NCI-H1417 treated with DMSO at 0.1 percent for 48 hours (cell line): ENCODE measurements around the gene MATN4.

Experiments
- DNase-seq: peaks from one replicate; lab custom pipeline; 2025; lab: John Stamatoyannopoulos, UW

Gene MATN4

DNA sequence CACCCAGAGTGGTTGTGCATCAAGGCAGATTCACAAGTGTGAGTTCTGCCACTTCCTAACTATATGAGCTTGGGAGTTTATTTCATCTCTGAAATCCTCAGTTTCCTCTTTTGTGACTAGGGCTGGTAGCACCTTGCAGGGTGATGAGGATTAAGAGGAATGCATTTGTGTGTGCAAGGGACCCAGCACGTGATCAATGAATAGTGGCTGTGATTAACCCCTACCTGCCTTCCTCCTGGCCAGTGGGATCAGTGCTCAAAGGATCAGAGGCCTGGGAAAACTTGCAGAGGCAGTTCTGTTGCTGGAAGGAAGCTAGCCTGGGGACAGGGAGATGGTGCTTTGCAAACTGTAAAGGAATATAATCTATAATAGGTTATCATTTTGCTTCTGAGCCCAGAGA is 32.9 kb upstream of the MATN4 start:
- no peak for DNase-seq

DNA sequence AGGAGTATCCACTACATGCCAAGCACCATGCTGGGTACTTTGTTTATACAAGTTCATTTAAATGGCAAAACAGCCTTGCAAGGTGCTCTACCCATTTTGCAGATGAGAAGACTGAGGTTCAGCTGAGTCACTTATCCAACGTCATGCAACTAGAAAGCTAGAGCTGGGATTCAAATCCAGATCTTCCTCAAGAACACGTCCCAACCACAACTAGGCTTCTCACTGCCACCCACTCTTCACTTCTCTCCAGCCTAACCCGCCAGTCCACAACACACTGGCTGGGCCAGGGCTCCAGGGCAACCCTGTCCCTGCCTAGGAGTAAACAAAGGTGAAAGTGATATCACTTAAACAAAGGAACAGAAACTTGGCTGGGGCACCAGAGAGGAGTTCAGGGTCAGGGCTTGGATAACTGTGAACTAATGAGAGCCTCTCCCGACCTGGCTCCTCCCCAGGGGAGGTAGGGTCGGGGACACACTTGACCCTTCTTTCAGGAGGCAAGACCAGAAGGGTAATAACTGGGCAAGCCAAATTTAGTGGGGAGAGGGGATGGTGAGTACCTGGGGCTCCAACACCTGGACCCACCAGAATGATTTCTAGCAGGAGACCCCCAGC is 32.2 kb upstream of the MATN4 start:
- DNase-seq = no peak

DNA sequence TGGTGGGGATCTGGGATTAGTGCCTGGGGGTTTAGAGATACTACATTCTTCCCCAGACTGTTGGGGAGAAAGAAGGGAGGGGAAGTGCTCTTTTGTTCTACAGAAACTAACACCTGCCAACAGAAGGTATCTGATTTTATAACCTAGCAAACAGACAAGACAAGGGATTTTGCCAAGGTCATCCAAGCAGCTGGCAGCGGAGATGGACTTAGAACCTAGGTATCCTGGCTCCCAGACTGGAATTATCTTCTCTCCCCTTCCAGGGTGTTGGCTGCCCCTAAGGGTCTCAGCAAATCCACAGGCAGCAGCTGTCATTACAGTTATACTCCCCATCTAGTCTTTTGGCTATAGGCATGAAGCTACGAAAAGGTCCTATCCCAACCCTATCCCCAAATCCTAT is 31.7 kb upstream of the MATN4 start:
- no peak for DNase-seq

DNA sequence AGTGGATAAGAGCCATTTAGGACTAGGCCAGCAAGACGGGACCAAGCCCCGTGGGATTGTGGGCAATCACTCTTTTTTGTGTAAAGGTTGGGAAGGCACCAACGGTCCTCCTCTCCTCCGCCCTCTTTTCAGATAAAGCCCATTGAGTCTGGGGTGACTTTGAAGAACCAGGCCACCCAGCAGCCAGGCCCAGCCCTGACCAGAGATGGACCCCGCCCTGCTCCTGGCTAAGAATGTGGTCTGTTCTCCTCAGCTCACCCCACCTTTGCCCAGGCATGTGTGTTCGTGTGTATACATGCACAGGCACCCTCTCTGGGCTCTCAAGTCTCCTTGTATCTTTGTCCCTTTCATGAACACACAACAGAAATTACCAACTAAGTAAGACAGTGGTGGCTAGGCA is 31.0 kb upstream of the MATN4 start:
- no peak for DNase-seq

DNA sequence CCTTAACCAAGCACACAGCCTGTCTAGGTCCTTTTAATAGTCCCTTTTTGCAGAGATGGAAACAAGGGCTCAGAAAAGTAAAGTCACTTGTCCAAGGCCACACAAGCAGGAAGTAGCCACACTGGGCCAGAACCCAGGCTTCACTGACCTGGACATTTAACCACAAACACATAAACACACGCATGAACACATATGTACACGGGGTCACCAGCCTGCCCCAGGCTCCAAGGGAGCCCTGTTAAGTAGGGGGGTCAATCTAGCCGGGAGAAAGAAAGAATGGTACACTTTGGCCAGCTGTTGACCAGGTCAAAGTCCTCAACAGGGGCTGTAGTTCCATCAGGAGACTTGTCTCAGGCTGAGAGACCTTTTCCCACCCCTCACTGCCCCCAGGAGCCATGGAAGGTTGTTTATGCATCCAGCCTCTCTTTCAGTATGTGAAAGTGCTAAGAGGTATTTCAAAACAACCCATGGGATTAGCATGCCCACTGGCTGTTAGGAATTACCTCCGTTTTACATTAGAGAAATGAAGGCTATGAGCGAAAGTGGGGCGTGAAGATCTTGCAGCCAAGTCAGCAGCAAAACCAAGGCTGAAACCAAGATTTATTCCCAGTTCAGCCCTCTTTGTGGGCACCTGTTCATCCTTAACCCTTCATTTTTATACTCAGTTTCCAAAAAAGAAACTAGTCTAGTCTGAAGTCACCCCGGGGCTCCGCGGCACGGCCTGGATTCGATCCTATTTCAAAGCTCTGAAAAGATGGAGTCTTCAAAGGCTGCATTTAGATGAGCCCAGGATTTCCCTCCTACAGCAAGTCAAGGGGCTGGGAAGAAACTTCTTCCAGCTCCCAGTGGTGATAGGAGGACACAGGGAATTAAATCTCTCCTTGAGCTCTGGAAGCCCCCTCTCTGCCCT is 30.3 kb upstream of the MATN4 start:
- no peak for DNase-seq

DNA sequence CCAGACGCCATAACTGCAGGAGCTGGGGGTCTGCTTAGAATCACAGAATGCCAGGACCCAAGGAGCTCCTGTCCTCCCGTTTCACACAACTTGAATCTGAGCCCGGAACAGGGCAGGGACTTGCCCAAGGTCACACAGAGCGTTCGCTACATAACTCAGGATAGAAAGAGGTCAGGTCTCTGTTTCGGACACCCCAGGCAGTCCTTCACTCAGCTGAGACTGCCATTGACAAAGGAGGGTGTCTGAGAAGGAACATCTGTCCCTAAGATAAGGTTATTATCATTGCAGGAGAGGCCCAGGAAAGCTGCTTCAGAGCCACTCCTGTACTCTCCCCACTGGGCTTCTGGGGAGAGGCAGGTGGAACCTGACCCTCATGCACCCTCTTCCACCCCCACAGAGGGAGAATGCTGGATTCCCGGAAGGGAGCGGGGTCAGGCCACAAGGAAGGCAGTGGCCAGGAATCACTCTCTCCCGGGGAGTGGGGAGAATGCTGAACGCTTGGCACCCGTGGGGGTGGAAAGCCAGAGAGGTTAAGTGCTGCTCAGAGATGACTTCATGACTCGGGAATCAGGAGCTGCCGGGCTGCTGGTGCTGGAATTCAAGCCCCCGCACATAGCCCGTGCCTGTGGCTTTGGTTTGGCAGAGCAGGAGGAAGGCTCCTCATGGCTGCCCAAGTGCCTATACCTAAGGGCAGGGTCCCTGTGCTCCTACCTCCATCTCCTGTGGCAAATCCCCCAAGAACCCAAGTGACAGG is 29.4 kb upstream of the MATN4 start:
- no peak for DNase-seq

DNA sequence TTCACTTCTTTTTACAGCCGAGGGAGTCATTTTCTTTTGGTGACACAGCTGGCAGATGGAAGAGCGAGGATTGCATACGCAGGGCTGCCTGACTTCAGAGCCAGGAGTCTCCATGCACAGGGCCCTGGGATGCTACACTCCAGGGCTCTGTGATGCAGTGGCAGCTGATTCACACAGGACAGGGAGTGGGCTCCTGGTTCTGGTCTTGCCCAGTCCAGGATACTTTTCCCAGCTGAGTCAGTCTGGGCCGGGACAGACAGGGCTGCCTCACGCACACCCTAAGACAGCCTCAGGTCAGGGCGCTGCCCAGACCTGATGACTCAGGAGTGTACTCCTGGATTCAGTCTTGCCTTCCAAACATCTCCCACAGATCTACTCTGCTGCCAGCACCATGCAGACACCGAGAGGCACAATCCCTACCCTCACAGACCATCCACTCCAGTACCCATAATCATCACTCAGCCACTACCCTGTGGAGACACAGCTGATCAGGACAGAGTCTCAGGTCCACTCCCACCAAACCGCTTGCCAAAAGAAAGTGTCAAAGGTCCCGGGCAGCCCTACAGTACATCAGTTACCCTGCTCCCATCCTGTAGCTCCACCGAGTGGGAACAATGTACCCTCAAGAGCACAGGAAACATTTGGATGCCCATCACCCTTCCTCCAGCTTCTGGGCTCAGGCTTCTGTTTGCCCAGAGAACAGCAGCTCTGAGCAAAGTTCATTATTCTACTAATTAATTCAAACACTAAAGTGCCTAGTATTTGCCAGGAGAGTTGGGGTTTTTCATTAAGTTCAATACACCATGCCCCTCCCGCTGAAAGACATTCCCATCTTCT is 28.6 kb upstream of the MATN4 start:
- DNase-seq = no peak

DNA sequence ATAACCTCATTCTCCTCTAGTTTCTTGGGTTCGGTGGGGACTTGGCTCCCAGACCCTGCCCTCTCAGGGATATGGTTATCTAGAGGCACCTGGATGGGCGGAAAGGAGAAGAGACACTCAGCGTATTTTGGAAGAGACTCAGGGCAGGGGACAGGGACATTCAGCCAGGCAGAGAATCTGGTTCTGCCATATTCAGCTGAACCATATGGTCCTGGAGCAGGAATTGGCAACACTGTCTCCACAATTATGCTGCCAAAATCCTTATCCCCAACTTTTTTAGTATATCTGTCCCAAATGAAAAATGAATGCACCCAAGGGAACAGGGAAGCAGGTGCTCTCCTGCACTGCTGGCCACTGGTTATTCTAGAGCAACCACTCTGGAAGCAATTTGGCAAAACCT is 22.4 kb upstream of the MATN4 start:
- no peak for DNase-seq

DNA sequence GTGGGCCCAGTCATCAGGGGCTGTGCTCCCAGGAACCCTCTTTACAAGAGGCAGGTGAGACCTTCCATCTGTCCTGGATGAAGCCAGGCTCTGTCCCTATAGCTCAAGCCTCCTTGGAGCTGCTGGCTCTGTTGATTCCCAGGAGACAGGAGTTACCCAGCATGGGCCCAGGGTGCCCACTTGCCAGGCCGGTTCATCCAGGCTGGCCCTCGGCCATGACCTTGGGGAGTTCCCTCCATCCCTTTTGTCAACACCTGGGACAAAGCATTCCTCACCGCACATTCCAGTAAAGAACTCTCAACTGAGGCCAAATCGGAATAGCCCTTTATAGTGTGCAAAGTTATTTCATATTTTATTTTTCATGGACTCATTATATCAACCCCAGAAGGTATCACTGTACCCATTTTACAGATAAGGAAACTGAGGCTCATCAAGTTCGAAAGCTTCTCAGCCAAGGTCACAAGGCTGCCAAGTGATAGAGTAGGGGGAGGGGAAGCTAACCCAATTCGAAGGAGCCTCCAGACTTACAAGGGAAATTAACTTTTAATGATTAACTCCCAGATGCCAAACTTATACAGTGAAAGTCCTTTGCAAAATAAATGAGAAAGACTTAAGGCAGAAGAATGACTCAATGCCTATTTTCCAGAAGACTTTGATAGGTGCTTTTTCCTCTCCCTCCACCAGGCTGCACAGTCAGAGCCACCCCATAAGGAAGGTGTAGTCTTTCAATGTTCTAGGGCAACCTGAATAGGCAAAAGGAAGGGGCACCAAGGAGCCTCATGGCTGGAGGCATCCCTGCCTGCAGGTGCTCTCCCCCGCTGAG is 21.6 kb upstream of the MATN4 start:
- no peak for DNase-seq

DNA sequence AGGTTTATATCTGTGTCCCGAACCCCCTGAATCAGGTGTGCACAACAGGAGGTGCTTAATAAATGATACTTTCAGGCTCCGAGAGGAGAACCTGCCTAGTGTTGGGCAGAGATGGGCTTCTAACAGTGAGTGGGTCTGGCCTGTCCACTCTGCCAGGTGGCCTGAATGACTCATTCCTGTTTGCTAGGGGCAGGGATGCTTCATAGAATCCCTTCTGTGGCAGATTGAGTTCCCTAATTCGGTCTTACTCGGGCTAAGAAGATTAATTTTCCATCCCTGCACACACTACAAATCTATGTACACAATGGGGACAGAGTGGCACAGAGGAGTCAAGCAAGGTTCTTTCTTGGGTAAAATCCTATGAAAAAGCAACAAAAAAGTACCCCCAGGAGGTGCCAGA is 20.4 kb upstream of the MATN4 start:
- DNase-seq = no peak

DNA sequence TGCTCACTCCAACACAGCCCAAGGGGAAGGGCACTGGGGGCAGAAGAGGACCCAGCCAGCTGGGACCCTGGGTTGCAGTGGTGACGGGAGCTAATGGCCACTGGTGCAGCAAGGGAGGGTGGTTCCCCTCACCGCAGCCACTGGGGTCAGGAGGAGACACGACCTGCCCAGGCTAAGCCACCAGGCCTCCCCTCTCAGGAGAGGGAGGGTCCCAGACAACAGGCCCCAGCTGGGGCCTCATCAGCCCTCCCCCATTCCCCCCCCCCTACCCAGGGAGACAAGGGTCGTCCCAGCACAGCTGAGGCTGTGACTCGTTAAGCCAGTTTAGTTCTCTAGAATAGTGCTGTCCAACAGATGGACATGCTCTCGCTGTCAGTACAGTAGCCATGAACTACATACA is 17.3 kb upstream of the MATN4 start:
- no peak for DNase-seq

DNA sequence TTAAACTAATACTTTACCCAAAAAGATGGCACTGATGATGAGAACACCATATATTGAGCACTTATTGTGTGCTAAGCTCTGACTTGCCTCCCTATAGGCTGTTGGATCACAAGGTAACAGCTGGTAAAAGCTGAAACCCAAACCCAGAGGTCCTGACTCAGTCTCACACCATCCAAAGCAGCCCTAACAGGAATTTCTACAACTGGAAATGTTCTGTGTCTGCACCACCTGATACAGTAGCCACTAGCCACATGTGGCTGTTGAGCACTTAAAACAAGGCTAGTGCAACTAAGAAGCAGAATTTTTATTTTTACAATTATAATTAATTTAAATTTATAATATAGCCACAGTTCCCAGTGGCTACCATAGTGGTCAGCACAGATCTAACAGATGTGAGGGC is 15.6 kb upstream of the MATN4 start:
- DNase-seq = no peak

DNA sequence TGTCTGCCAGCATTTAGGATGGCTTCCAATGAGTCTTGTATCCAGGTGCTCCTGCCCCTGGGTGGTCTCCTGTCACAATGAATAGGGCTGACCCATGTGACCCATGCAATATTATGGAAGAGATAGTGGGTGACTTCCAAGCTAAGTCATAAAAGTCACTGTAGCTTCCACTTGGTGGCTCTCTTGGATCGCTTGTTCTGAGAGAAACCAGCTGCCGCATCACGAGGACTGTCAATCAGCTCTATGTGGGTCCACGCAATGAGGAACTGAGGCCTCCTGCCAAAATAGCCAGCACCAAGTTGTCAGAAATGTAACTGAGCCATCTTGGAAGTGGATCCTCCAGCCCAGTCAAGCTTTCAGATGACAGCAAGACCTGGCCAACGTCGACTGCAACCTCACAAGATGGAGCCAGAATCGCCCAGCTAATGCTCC is 14.9 kb upstream of the MATN4 start:
- DNase-seq = no peak

DNA sequence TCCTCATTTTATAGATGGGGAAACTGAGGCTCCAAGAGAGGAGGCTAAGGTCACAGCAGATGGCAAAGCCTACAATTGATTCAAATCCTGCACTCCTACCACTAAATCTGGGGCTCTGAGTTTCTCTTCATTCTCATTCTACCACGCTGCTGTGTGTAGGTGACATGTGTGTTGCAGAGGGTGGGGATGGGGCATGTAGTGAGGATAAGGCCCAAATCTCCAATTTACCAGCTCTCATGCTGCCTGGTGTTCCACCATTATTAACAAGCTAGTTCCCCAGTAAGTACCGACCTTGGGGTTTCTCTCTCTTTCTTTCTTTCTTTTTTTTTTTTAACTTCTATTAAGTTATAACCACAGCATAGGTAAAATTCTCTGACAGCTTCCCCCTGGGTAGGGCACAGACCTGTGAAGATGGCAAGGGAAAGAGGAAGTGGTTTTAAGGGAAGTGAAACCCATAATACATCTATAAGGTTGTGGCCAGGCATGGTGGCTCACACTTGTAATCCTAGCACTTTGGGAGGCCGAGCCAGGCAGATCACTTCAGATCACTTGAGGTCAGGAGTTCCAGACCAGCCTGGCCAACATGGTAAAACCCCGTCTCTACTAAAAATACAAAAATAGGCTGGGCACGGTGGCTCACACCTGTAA is 13.0 kb upstream of the MATN4 start:
- no peak for DNase-seq

DNA sequence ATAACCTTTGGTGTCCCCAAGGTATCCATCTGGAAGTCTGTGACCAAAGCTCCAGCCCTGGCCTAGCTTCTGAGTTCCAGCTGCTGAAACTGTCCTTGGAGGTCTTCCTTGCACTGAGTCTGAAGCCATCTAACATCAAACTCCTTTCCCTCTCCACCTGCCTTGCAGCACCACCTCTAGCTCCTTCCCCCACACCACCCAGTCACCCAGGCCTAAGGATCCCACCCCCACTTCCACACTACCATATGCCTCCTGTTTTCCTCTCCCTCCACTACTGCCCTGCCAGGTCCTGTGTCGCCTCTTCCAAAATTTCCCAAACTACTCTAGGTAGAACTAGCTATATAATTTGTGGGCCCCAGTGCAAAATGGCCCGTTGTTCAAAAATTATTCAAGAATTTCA is 10.8 kb upstream of the MATN4 start:
- no peak for DNase-seq

DNA sequence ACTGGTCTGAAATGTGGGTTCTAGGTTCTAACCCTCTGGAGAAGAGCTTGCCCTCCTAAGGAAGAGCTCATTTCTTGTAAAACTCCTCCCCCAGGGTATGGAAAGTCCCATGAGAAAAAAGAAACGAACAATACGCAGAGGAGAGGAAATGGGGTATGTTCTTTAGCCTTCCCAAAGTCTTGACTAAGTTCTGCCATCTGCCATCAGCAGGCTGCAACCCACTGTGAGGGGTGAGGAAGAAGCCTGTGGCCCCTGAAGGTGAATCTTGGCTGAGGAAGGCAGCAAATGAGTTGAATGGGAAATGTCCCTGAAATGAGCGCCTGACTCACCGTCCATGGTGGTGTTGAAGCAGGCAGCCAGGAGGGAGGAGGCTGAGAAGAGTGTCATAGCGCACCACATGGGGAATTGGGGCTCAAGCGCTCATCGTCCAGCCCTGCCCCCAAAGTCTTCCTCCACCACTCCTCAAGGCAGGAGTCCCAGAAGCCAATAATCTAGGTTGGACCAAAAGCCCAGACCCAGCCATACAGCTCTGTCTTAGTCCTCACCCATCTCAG is 10.4 kb upstream of the MATN4 start:
- DNase-seq = no peak

DNA sequence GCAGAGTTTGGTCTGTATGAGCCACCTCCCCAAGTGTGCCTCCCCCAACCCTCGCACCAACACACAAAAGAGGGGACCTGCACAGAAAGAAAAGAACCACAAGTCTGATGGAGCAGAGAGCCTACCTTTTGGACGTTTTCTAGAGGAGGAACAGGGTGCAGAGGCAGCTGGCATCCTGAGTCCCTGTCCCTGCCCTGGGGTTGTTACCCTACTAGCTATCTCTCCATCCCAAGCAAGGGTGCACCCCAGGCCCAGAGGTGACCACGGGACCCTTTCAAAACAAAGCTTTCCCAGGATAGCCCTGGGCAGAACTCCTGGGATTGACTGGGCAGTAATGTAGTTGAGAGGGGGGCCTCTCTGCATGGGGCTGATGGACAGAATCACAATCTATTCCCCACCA is 9.7 kb upstream of the MATN4 start:
- no peak for DNase-seq

DNA sequence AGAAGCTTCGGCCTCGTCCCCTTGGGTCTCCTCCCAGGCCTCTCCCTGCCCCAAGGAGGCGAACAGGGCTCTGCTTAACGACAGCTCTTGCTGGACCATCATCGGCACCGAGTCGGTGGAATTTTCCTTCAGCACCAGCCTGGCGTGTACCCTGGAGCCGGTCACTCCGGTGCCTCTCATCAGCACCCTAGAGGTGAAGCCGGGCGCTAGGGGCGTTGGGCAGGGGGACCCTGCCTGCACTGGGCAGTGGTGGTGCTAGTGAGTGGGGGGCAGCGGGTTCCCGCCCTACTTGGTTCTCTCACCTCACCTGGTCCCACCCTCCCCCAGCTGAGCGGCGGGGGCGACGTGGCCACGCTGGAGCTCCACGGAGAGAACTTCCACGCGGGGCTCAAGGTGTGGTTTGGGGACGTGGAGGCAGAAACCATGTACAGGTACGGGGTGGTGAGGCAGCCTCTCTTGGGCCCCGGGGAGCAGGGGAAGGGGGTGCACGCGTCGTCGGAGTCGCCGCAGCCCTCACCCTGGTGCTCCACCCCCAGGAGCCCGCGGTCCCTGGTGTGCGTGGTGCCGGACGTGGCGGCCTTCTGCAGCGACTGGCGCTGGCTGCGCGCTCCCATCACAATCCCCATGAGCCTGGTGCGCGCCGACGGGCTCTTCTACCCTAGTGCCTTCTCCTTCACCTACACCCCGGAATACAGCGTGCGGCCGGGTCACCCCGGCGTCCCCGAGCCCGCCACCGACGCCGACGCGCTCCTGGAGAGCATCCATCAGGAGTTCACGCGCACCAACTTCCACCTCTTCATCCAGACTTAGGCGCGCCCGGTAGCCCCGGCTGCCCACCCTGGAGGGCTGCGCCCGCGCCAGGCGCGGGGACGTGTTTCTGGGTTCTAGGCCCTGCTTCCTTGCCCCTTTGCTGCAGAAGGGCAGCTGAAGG is 8.3 kb upstream of the MATN4 start:
- DNase-seq = no peak

DNA sequence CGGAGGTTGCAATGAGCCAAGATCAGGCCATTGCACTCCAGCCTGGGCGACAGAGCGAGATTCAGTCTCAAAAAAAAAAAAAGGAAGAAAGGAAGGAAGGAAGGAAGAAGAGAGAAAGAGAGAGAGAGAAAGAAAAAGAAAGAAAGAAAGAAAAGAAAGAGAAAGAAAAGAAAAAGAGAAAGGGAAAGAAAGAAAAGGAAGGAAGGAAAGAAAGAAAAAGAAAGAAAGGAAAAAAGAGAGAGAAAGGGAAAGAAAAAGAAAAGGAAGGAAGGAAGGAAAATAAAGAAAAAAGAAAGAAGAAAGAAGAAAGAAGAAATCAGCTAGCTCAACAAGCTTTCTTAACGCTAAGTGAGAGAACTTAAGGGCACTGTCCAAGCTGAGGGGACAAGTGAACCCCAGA is 7.6 kb upstream of the MATN4 start:
- DNase-seq = no peak
